HG02798 (cell line): ENCODE data around the gene GALNT15.

Experiments used
- ATAC-seq: cut with Tn5 transposase; IDR thresholded peaks from one replicate; pipeline ENCODE4 v1.9.1; 2021; ENCODE audit warnings: mild to moderate bottlenecking; ENCODE audit not compliant: unreplicated experiment, poor library complexity

Gene GALNT15

DNA sequence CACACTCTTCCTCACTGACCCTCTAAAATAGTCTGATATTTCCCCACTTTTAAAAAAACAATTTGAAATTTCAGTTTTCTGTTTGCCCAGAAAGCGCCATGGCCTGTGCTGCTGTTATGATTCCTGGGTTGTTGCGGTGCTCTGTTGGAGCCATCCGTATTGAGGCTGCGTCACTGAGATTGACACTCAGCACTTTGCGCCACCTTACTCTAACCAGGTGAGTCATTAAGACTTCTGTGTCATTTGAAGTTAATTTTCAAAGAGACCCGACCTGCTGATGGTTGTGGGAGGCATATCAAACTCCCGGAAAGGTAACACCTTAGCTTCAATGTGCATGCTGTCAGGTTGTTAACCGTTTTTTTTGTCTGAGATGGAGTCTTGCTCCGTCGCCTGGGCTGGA, 96.4 kb downstream of the GALNT15 start:
- ATAC-seq: no peak

DNA sequence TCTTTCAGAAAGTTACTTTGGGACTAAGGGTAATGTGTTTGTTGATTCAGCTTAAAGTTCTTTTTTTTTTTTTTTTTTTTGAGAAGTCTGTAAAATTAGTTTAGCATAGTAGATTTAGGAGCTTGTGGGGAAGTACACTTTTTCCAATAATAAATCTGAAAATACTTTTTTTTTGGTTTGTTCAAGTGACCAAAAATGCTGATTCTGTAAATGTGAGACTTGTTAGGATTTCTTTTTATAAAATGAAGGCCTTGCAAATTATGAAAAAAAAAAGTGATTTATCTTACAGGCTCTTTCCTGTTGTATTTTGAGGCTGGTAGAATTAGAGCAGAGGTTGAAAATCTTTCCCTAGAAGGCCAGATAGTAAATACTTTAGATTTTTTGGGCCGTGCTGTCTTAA, 98.1 kb downstream of the GALNT15 start:
- ATAC-seq: no peak

DNA sequence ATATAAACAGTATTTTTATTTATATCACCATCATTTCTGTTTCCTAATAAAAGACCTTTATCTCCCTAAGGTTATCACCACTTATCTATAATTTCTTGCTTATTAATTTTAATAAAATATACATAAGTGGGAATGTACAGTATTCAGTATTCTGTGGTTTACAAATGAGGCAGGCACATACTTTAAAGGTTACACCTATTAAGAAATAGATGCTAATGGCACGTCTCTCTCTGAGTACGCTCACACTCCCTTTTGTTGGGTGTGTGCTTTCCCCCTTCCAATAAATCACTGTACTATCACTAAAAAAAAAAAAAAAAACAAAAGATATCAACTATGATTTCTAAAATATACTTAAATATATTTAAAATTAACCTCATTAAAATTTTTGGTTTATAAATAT, 99.4 kb downstream of the GALNT15 start:
- no peak for ATAC-seq

DNA sequence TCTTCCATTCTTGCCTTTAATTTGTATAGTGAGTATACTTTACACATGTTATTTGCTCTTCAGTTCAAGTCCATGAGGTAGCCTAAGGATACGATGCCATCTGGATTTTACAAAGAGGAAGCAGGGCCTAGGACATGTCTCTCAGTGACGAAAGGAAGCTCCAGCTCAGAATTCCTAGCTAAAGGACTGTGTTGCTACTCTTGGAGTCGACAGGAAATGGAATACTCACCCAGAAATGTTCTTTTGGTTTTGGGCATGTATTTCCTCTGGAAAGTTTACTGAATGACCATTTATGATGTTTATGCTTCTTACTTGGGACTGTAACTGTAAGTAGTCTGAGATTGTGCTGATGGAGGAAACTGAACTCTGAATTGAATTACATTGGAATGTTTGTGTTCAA, 103.0 kb downstream of the GALNT15 start:
- no peak for ATAC-seq

DNA sequence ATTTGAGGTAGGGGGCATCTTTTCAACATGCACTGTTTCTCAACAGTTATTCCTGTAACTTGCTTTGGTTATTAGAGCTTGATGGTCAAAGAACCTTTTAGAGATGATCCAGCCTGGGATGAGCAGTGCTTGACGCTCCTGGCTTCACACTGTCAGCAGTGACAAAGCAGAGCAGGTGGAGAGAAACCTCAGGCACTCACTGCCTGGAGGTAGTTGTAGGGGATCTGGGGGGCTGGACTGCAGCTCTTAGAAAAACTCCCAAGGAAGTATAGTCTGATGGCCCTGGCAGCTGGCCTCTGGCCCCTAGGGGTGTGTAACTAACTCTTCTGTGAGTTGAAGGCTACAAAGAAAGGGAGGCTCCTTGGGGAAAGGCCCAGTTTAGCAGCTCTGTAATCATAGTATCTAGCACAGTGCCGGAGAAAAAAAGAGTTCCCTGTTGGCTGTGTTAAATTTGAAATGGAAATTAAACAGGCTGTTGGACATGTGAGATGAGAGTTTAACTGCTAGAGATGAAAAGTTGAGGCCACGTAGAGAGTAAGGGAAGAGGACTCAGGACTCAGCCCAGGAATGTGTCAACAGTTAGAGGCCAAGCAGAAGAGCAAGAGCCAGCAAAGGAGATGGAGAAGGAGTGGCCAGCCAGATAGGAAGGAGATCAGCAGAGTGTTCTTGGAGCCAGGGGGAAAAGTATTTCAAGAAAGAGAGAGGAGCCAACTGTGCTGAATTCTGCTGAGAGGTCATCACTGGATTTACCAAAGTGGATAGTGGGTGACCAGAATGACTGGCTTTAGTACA, 104.7 kb downstream of the GALNT15 start:
- ATAC-seq: no peak

DNA sequence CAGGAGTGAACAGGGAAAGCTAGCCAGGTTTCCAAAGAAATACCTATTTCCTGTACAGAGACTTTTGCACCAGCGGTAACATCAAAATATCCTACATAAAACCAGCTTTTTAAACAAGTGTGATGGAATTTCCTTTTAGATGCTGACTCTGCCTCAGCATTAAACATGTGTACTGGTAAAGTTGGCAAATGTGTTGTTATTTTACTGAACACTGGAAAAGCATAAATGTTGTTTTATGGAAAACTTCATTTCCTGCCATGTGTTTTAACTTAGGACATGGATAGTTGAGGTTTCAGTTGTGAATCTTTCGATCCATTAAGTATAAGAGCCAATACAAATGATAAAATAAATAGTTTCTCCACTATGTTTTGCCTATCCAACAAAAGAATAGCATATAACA, 106.2 kb downstream of the GALNT15 start:
- no peak for ATAC-seq
